B cell (primary cell): Measurements from ENCODE around the gene FAHD2A. TPM values are rescaled to one million over a fixed set of nuclear protein-coding genes. Genes with fewer than 3 reads are reported as not detected.

Source experiments
- ATAC-seq: fragments of 200-7000 bp; cut with Tn5 transposase; one replicate; pipeline ENCODE4 v1.10.0; 2021; ENCODE audit warnings: low read depth, mild to moderate bottlenecking, moderate number of reproducible peaks, moderate library complexity
- CTCF ChIA-PET: fragments of 350-600 bp; sonication (Branson Sonifier 250); formaldehyde crosslinking; loops from one replicate; lab custom pipeline; 2021; ENCODE audit warnings: antibody characterized with exemption, inconsistent platforms; lab: Charles Lee
- POLR2A ChIA-PET: fragments of 350-600 bp; sonication (Branson Sonifier 250); formaldehyde crosslinking; loops from one replicate; lab custom pipeline; 2021; ENCODE audit warnings: antibody characterized with exemption; lab: Charles Lee
- DNase-seq: peaks from one replicate; pipeline ENCODE4 v3.0.0; 2013
- H2AFZ ChIP-seq: 2 replicates; pipeline ENCODE4 v1.6.1; 2012; ENCODE audit warnings: mild to moderate bottlenecking, low read depth, low read length; ENCODE audit not compliant: insufficient read depth, poor library complexity, severe bottlenecking
- H3K27ac ChIP-seq, 2 donors: 1 replicate in 1 of 2; 2 replicates in 1 of 2; pipeline ENCODE4 v1.5.1; 2012 to 2013; ENCODE audit warnings: low read length in 2 of 2, mild to moderate bottlenecking in 2 of 2, moderate library complexity in 1 of 2
- H3K27me3 ChIP-seq, 4 experiments: fragments of 200-600 bp in 1 of 4; sonication (generic) in 1 of 4; replicated peaks in 1 of 4; 1 replicate in 2 of 4; 2 replicates in 2 of 4; pipeline versions ENCODE4 v1.6.1 to v1.7.0; 2013 to 2016; ENCODE audit warnings: low read length in 3 of 4, mild to moderate bottlenecking in 2 of 4, mixed read lengths in 1 of 4, moderate library complexity in 1 of 4; ENCODE audit not compliant: insufficient read depth in 4 of 4, control insufficient read depth in 3 of 4; ENCODE audit errors: control extremely low read depth in 1 of 4
- H3K36me3 ChIP-seq, 2 experiments: replicated peaks in 1 of 2; 1 replicate in 1 of 2; 2 replicates in 1 of 2; pipeline versions ENCODE4 v1.6.1 to v1.7.1; 2013; ENCODE audit warnings: low read length in 1 of 2; ENCODE audit not compliant: insufficient read depth in 2 of 2, control insufficient read depth in 1 of 2; ENCODE audit errors: control extremely low read depth in 1 of 2, extremely low read depth in 1 of 2
- H3K4me1 ChIP-seq, 2 donors: fragments of 200-600 bp in 1 of 2; sonication (generic) in 1 of 2; 1 replicate in 1 of 2; 2 replicates in 1 of 2; pipeline versions ENCODE4 v1.5.1 to v1.6.1; 2013 to 2017; ENCODE audit warnings: low read length in 2 of 2; ENCODE audit not compliant: control insufficient read depth in 2 of 2, insufficient read depth in 2 of 2
- H3K4me2 ChIP-seq: replicated peaks from 2 replicates; pipeline ENCODE3; 2012; ENCODE audit warnings: mild to moderate bottlenecking, low read depth, low read length; ENCODE audit not compliant: poor library complexity, severe bottlenecking
- H3K4me3 ChIP-seq, 5 experiments: fragments of 200-600 bp in 1 of 5; sonication (generic) in 1 of 5; 1 replicate in 3 of 5; 2 replicates in 2 of 5; pipeline versions ENCODE4 v1.5.1 to v1.7.0; 2011 to 2016; ENCODE audit warnings: low read length in 4 of 5, mild to moderate bottlenecking in 4 of 5, low read depth in 2 of 5, control low read depth in 1 of 5, moderate library complexity in 1 of 5; ENCODE audit not compliant: insufficient read depth in 1 of 5; ENCODE audit errors: control extremely low read depth in 1 of 5, extremely low read depth in 1 of 5
- H3K79me2 ChIP-seq: fragments of 200-600 bp; sonication (generic); one replicate; pipeline ENCODE4 v1.6.0; 2016; ENCODE audit warnings: low read length; ENCODE audit not compliant: control insufficient read depth, insufficient read depth
- H3K9ac ChIP-seq: fragments of 200-600 bp; sonication (generic); 2 replicates; pipeline ENCODE4 v1.6.1; 2017; ENCODE audit warnings: mild to moderate bottlenecking, low read length, moderate library complexity
- H3K9me3 ChIP-seq, 3 donors: one replicate each; pipeline versions ENCODE4 v1.6.1 to v1.7.1; 2013; ENCODE audit warnings: low read length in 2 of 3; ENCODE audit not compliant: control insufficient read depth in 2 of 3, insufficient read depth in 1 of 3; ENCODE audit errors: control extremely low read depth in 1 of 3
- H4K20me1 ChIP-seq: 2 replicates; pipeline ENCODE4 v1.6.0; 2012; ENCODE audit warnings: mild to moderate bottlenecking, low read length; ENCODE audit not compliant: insufficient read depth, control insufficient read depth, poor library complexity, severe bottlenecking
- H3K27ac Mint-ChIP-seq: one replicate; pipeline ENCODE4 v1.8.0; 2021; ENCODE audit warnings: mixed read lengths
- H3K27me3 Mint-ChIP-seq: one replicate; pipeline ENCODE4 v1.8.0; 2021; ENCODE audit warnings: mixed read lengths
- H3K4me1 Mint-ChIP-seq: one replicate; pipeline ENCODE4 v1.8.0; 2021; ENCODE audit warnings: mixed read lengths
- H3K4me3 Mint-ChIP-seq: one replicate; pipeline ENCODE4 v1.8.0; 2021; ENCODE audit warnings: mixed read lengths
- H3K9me3 Mint-ChIP-seq: one replicate; pipeline ENCODE4 v1.8.0; 2022; ENCODE audit warnings: mixed read lengths; ENCODE audit not compliant: insufficient read depth
- CTCF ChIP-seq: fragments of 200-600 bp; IDR thresholded peaks from one replicate; pipeline ENCODE4 v1.8.0; 2022; ENCODE audit warnings: antibody characterized with exemption, mild to moderate bottlenecking
- EZH2 ChIP-seq: IDR thresholded peaks from 2 replicates; pipeline ENCODE4 v1.6.1; 2012; ENCODE audit warnings: borderline replicate concordance, low read depth, mild to moderate bottlenecking, moderate library complexity, low read length; ENCODE audit not compliant: insufficient read depth, poor library complexity, severe bottlenecking
- WGBS: methylation state at CpG from one replicate; pipeline ENCODE4 v1.1.5; 2013; ENCODE audit warnings: missing lambda C conversion rate; ENCODE audit not compliant: insufficient coverage; 5-methylcytosine and 5-hydroxymethylcytosine counted together
- intact Hi-C: fragments of 100-400 bp; cut with micrococcal nuclease; formaldehyde crosslinking; loops from one replicate; pipeline ENCODE4 v1.10.0; 2022
- polyA plus RNA-seq: library from polyadenylated mRNA; depleted of rRNA; stranded (reverse); fragments of >200 nt; gene quantifications from 2 replicates; pipeline ENCODE4 v1.2.3, GENCODE V29; 2012
- total RNA-seq, 2 donors: library from RNA; stranded (reverse); fragments of 120-200 nt in 1 of 2; gene quantifications; 1 replicate in 1 of 2; 2 replicates in 1 of 2; pipeline versions ENCODE4 v1.2.3 to v1.2.4, GENCODE V29; 2013 to 2022

The FAHD2A gene
- total and polyA plus RNA-seq, 2 donors (not counting 1 experiment from before 2014, with no cell fraction given), result 18.3 to 22.9 TPM

GRCh38 chr2:95372845-95373244, 29.7 kb upstream of the FAHD2A start:
- no peak for ATAC-seq

GRCh38 chr2:95374029-95374428, 28.5 kb upstream of the FAHD2A start:
- peaks cover 0 to 8% (median 2%) of the 10 kb centered on the region in 3 donors for H3K9me3 ChIP-seq
- CTCF ChIA-PET, result no interaction called here
- H3K4me1 ChIP-seq, result no peaks in the 10 kb centered on the region
- Mint-ChIP-seq H3K27me3 (peaks cover 12% of the 10 kb centered on the region), H3K4me3 (no peak overlapping the region), H3K9me3 (peaks cover 6% of the 10 kb centered on the region), H3K27ac (no peak overlapping the region), H3K4me1 (no peaks in the 10 kb centered on the region)
- POLR2A ChIA-PET, result no interaction called here
- 96% methylated on average over 6 of the region's 6 CpGs for WGBS
- ATAC-seq (no peak), DNase-seq (no peak)
- peaks cover 0 to 3% (median 1%) of the 10 kb centered on the region in 4 experiments for H3K27me3 ChIP-seq
- H3K79me2 ChIP-seq, result no peaks in the 10 kb centered on the region
- no peaks in the 10 kb centered on the region for H4K20me1 ChIP-seq
- H3K4me2 ChIP-seq, result no peak overlapping the region
- intact Hi-C loops, result no loop called here
- TF ChIP-seq EZH2 (no peak), CTCF (no peak)
- no peak overlapping the region for H2AFZ ChIP-seq
- H3K27ac ChIP-seq, result no peak overlapping the region
- no peak overlapping the region for H3K9ac ChIP-seq
- no peaks in the 10 kb centered on the region for H3K36me3 ChIP-seq
- H3K4me3 ChIP-seq, result no peak overlapping the region

More at GRCh38 chr2:95372845-95373244, 29.7 kb upstream of the FAHD2A start:
- Mint-ChIP-seq H3K4me1 (no peaks in the 10 kb centered on the region), H3K27ac (no peak overlapping the region), H3K4me3 (no peak overlapping the region), H3K27me3 (peaks cover 20% of the 10 kb centered on the region), H3K9me3 (peaks cover 6% of the 10 kb centered on the region)
- Histone ChIP-seq H3K27me3 (peaks cover 0 to 3% (median 1%) of the 10 kb centered on the region in 4 experiments), H3K4me1 (no peaks in the 10 kb centered on the region), H4K20me1 (no peaks in the 10 kb centered on the region), H3K27ac (no peak overlapping the region), H3K79me2 (no peaks in the 10 kb centered on the region), H3K9me3 (peaks cover 0 to 8% (median 2%) of the 10 kb centered on the region in 3 donors), H2AFZ (no peak overlapping the region), H3K4me2 (no peak overlapping the region), H3K36me3 (no peaks in the 10 kb centered on the region), H3K9ac (no peak overlapping the region), H3K4me3 (no peak overlapping the region)
- 95% methylated on average over 6 of the region's 8 CpGs for WGBS
- intact Hi-C loops, result no loop called here
- ChIA-PET CTCF (no interaction called here), POLR2A (no interaction called here)
- no peak for DNase-seq
- TF ChIP-seq CTCF (no peak), EZH2 (no peak)
